Epithelial cell of proximal tubule (primary cell): Measurements from ENCODE around the gene RNF138. TPM values are rescaled to one million over a fixed set of nuclear protein-coding genes. Genes with fewer than 3 reads are reported as not detected.
"Not testable (repeated sequence)": the region's sequence is repeated elsewhere in the genome, so short reads cannot be mapped to it uniquely, and the experiment has no call there.

Source experiments
- DNase-seq: peaks from one replicate; pipeline ENCODE4 v3.0.0-alpha.2; 2011; ENCODE audit warnings: low read depth
- H3K4me3 ChIP-seq: 2 replicates; pipeline ENCODE4 v1.5.1; 2011; ENCODE audit warnings: low read depth, mild to moderate bottlenecking, low read length
- CTCF ChIP-seq: conservative IDR thresholded peaks from 2 replicates; pipeline ENCODE4 v1.5.1; 2012; ENCODE audit warnings: low read depth, mild to moderate bottlenecking, low read length
- total RNA-seq: library from RNA; depleted of rRNA; stranded (reverse); fragments of >200 nt; gene quantifications from 2 replicates; pipeline ENCODE4 v1.2.3, GENCODE V29; 2015

RNF138 gene
- total RNA-seq, 1 donor from 2014 or later = 15.5 TPM

GRCh38 chr18:32152705-32153448 is 61.2 kb downstream of the RNF138 start:
- TF ChIP-seq CTCF = no peak
- DNase-seq = no peak
- no peak overlapping the region for H3K4me3 ChIP-seq

GRCh38 chr18:32156855-32157254 is 65.2 kb downstream of the RNF138 start:
- no peak overlapping the region for H3K4me3 ChIP-seq
- no peak for TF ChIP-seq CTCF
- DNase-seq = no peak

GRCh38 chr18:32157580-32157979 is 65.9 kb downstream of the RNF138 start:
- DNase-seq = no peak
- H3K4me3 ChIP-seq = no peak overlapping the region
- no peak for TF ChIP-seq CTCF

GRCh38 chr18:32158108-32158624 is 66.5 kb downstream of the RNF138 start:
- peak overlapping the region; percentile 57 for H3K4me3 ChIP-seq
- peak; percentile 57 for DNase-seq
- peak; percentile 87 for TF ChIP-seq CTCF

- not testable (repeated sequence) for DNase-seq
- peak overlapping the region; percentile 57 for H3K4me3 ChIP-seq
Observed at GRCh38 chr18:32158631-32159030, 67.0 kb downstream of the RNF138 start.

- no peak for TF ChIP-seq CTCF
- H3K4me3 ChIP-seq = no peak overlapping the region
- no peak for DNase-seq
Observed at GRCh38 chr18:32160547-32160946, 68.9 kb downstream of the RNF138 start.

GRCh38 chr18:32167980-32168730 is 76.5 kb downstream of the RNF138 start:
- no peak for TF ChIP-seq CTCF
- no peak overlapping the region for H3K4me3 ChIP-seq
- DNase-seq = no peak
